ENCODE results near the gene HSH2D. TPM values are rescaled to one million over a fixed set of nuclear protein-coding genes. Genes with fewer than 3 reads are reported as not detected.

Gene HSH2D
- total and polyA plus RNA-seq, 9 donors, result 0.20 to 1.3 (median 0.31) TPM

DNA sequence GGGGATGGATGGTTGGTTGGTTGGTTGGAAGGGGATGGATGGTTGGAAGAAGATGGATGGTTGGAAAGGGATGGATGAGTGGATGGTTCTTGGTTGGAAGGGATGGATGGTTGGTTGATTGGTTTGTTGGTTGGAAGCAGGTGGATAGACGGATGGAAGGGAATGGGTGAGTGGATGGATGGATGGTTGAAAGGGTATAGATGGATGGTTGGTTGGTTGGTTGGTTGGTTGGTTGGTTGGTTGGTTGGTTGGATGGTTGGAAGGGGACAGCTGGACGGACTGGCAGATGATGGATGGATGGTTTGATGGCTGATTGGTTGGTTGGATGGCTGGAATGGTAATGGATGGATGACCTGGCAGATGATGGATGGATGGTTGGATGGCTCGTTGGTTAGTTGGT, 11.8 kb upstream of the HSH2D start:
- H3K36me3 ChIP-seq, result no peaks in the 10 kb centered on the region
- DNase-seq, result no peak
- H3K27me3 ChIP-seq, result no peaks in the 10 kb centered on the region
- 78 to 96% (median 94%) methylated on average over 3 of the region's 3 CpGs for WGBS, 3 donors
- no peaks in the 10 kb centered on the region for H3K9me3 ChIP-seq
- H3K4me3 ChIP-seq, result no peak overlapping the region
- H3K4me1 ChIP-seq (ENCODE audit: insufficient read depth), result peaks cover 2% of the 10 kb centered on the region
- TF ChIP-seq, protein P1, sequence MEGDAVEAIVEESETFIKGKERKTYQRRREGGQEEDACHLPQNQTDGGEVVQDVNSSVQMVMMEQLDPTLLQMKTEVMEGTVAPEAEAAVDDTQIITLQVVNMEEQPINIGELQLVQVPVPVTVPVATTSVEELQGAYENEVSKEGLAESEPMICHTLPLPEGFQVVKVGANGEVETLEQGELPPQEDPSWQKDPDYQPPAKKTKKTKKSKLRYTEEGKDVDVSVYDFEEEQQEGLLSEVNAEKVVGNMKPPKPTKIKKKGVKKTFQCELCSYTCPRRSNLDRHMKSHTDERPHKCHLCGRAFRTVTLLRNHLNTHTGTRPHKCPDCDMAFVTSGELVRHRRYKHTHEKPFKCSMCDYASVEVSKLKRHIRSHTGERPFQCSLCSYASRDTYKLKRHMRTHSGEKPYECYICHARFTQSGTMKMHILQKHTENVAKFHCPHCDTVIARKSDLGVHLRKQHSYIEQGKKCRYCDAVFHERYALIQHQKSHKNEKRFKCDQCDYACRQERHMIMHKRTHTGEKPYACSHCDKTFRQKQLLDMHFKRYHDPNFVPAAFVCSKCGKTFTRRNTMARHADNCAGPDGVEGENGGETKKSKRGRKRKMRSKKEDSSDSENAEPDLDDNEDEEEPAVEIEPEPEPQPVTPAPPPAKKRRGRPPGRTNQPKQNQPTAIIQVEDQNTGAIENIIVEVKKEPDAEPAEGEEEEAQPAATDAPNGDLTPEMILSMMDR (IDR thresholded peaks at IDR 0.05), result no peak
- TF ChIP-seq POLR2A (IDR thresholded peaks at IDR 0.05) (no peak), EP300 (IDR thresholded peaks at IDR 0.05) (no peak)
- intact Hi-C loops (cut with DNase I), result no loop called here
- no peak overlapping the region for H3K27ac ChIP-seq

DNA sequence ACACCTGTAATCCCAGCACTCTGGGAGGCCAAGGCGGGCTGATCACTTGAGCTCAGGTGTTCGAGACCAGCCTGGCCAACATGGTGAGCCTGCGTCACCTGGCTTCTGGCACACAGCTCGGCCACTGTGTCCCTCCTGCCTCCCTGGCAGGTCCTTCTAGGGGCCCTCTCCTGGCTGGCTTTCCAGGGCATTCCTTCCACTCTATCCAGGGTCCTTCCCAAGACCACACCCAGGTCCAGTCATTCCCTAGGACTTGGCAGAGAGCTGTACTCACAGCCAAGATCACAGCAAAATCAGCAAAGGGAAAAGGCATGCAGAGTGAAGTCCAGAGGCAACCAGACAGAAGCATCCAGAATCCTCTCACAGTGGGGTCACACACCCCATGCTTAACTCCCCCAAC, 9.7 kb upstream of the HSH2D start:
- Histone ChIP-seq H3K9me3 (no peaks in the 10 kb centered on the region), H3K4me3 (no peak overlapping the region), H3K36me3 (no peaks in the 10 kb centered on the region), H3K4me1 (ENCODE audit: insufficient read depth) (peaks cover 2% of the 10 kb centered on the region), H3K27ac (no peak overlapping the region), H3K27me3 (no peaks in the 10 kb centered on the region)
- 85 to 96% (median 93%) methylated on average over 4 of the region's 4 CpGs for WGBS, 3 donors
- TF ChIP-seq POLR2A (IDR thresholded peaks at IDR 0.05) (no peak), EP300 (IDR thresholded peaks at IDR 0.05) (no peak)
- TF ChIP-seq, protein P1 (IDR thresholded peaks at IDR 0.05), result no peak
- DNase-seq, result no peak
- intact Hi-C loops (cut with DNase I), result no loop called here

- H3K27ac ChIP-seq, result no peak overlapping the region
- no peak for DNase-seq
- no peaks in the 10 kb centered on the region for H3K27me3 ChIP-seq
- H3K4me1 ChIP-seq (ENCODE audit: insufficient read depth), result peaks cover 2% of the 10 kb centered on the region
- no peaks in the 10 kb centered on the region for H3K9me3 ChIP-seq
- intact Hi-C loops (cut with DNase I), result no loop called here
- WGBS, 3 donors, result 58 to 74% (median 65%) methylated on average over 7 of the region's 7 CpGs
- no peak overlapping the region for H3K4me3 ChIP-seq
- TF ChIP-seq POLR2A (IDR thresholded peaks at IDR 0.05), result no peak
- TF ChIP-seq, protein P1 (IDR thresholded peaks at IDR 0.05), result no peak
- TF ChIP-seq EP300 (IDR thresholded peaks at IDR 0.05), result no peak
- no peaks in the 10 kb centered on the region for H3K36me3 ChIP-seq
Measured at GRCh38 chr19:16134510-16134909, 9.0 kb upstream of the HSH2D start.

GRCh38 chr19:16135430-16136127, 7.9 kb upstream of the HSH2D start:
- H3K9me3 ChIP-seq, result no peaks in the 10 kb centered on the region
- no peak overlapping the region for H3K4me3 ChIP-seq
- intact Hi-C loops (cut with DNase I), result no loop called here
- H3K4me1 ChIP-seq (ENCODE audit: insufficient read depth), result peaks cover 2% of the 10 kb centered on the region
- H3K36me3 ChIP-seq, result no peaks in the 10 kb centered on the region
- TF ChIP-seq EP300 (IDR thresholded peaks at IDR 0.05) (no peak), POLR2A (IDR thresholded peaks at IDR 0.05) (no peak)
- TF ChIP-seq, protein P1 (IDR thresholded peaks at IDR 0.05), result no peak
- DNase-seq, result no peak
- no peak overlapping the region for H3K27ac ChIP-seq
- H3K27me3 ChIP-seq, result no peaks in the 10 kb centered on the region
- WGBS, 3 donors, result 76 to 87% (median 85%) methylated on average over 4 of the region's 4 CpGs

Measured in ovary (tissue), 9 donors.